GM12878 (cell line): ENCODE measurements around the gene SMC3. TPM values are rescaled to one million over a fixed set of nuclear protein-coding genes. Genes with fewer than 3 reads are reported as not detected.

Source experiments
- ATF2 ChIP-seq: IDR thresholded peaks from 2 replicates; pipeline ENCODE4 v1.6.1; 2012; ENCODE audit warnings: low read length, inconsistent platforms
- ATF7 ChIP-seq: fragments of 450-650 bp; IDR thresholded peaks from 2 replicates; pipeline ENCODE4 v1.6.1; 2016; ENCODE audit warnings: low read depth, mild to moderate bottlenecking
- BCL11A ChIP-seq: IDR thresholded peaks from 2 replicates; pipeline ENCODE4 v1.6.1; 2011; ENCODE audit warnings: low read depth, low read length
- CBFB ChIP-seq: IDR thresholded peaks from 2 replicates; pipeline ENCODE4 v1.6.1; 2016; ENCODE audit warnings: antibody characterized with exemption, low read depth
- CBX5 ChIP-seq: sonication (generic); IDR thresholded peaks from 2 replicates; pipeline ENCODE4 v1.6.1; 2016; ENCODE audit warnings: low read depth, moderate library complexity, mild to moderate bottlenecking, inconsistent platforms
- CREM ChIP-seq: IDR thresholded peaks from 2 replicates; pipeline ENCODE4 v1.6.1; 2014; ENCODE audit warnings: antibody characterized with exemption, low read depth
- E2F8 ChIP-seq: fragments of 450-650 bp; IDR thresholded peaks from 2 replicates; pipeline ENCODE4 v1.6.1; 2018; ENCODE audit warnings: mild to moderate bottlenecking, low read depth, moderate library complexity; ENCODE audit not compliant: partially characterized antibody
- GABPA ChIP-seq: IDR thresholded peaks from 2 replicates; pipeline ENCODE4 v1.6.1; 2014; ENCODE audit warnings: antibody characterized with exemption, low read depth, mild to moderate bottlenecking, inconsistent platforms
- HDGF ChIP-seq: fragments of 450-650 bp; IDR thresholded peaks from 2 replicates; pipeline ENCODE4 v1.6.1; 2016; ENCODE audit warnings: antibody characterized with exemption
- IKZF1 ChIP-seq: fragments of 450-650 bp; conservative IDR thresholded peaks from 2 replicates; pipeline ENCODE4 v1.6.1; 2017; ENCODE audit warnings: antibody characterized with exemption, mild to moderate bottlenecking
- IKZF2 ChIP-seq, 2 experiments: fragments of 450-650 bp; IDR thresholded peaks; 2 replicates each; pipeline ENCODE4 v1.6.1; 2017; ENCODE audit warnings: mild to moderate bottlenecking in 2 of 2, moderate library complexity in 2 of 2
- MLLT1 ChIP-seq: fragments of 450-650 bp; IDR thresholded peaks from 2 replicates; pipeline ENCODE4 v1.6.1; 2016; ENCODE audit warnings: mild to moderate bottlenecking
- MTA2 ChIP-seq: fragments of 450-650 bp; IDR thresholded peaks from 2 replicates; pipeline ENCODE4 v1.6.1; 2016; ENCODE audit warnings: low read depth, mild to moderate bottlenecking, moderate library complexity
- NBN ChIP-seq: fragments of 450-650 bp; IDR thresholded peaks from 2 replicates; pipeline ENCODE4 v1.6.1; 2016
- NFIC ChIP-seq: IDR thresholded peaks from 2 replicates; pipeline ENCODE4 v1.6.1; 2012; ENCODE audit warnings: low read depth, mild to moderate bottlenecking, inconsistent platforms, low read length, moderate library complexity
- PML ChIP-seq: IDR thresholded peaks from 2 replicates; pipeline ENCODE4 v1.6.1; 2012; ENCODE audit warnings: low read length, inconsistent platforms
- POU2F2 ChIP-seq: IDR thresholded peaks from 3 replicates; pipeline ENCODE4 v1.6.1; 2011; ENCODE audit warnings: low read depth, mild to moderate bottlenecking, low read length, borderline replicate concordance
- RELA ChIP-seq: fragments of 450-650 bp; IDR thresholded peaks from 2 replicates; pipeline ENCODE4 v1.8.0; 2014; ENCODE audit warnings: borderline replicate concordance; ENCODE audit not compliant: partially characterized antibody
- RUNX3 ChIP-seq: IDR thresholded peaks from 2 replicates; pipeline ENCODE4 v1.6.1; 2012; ENCODE audit warnings: low read length, inconsistent platforms
- SKIL ChIP-seq: fragments of 450-650 bp; IDR thresholded peaks from 2 replicates; pipeline ENCODE4 v1.6.1; 2017; ENCODE audit warnings: mild to moderate bottlenecking, low read depth, inconsistent platforms; ENCODE audit not compliant: poor library complexity, severe bottlenecking
- TBL1XR1 ChIP-seq: IDR thresholded peaks from 2 replicates; pipeline ENCODE4 v1.6.1; 2012; ENCODE audit warnings: low read depth, low read length, improper control_type of control experiment
- TCF12 ChIP-seq: IDR thresholded peaks from 2 replicates; pipeline ENCODE4 v1.6.1; 2011; ENCODE audit warnings: low read depth, mild to moderate bottlenecking, low read length
- ZBED1 ChIP-seq: IDR thresholded peaks from 2 replicates; pipeline ENCODE4 v1.6.1; 2016; ENCODE audit warnings: borderline replicate concordance
- polyA plus RNA-seq, 11 experiments: library from polyadenylated mRNA; depleted of rRNA in 4 of 11; unstranded in 6 of 11; stranded (reverse) in 5 of 11; fragments of >200 nt; fragmentation: Nextera tagmentation in 4 of 11; fragmentation: Illumina TruSeq in 1 of 11; extraction: Ambion mirVana in 4 of 11; extraction: Trizol in 1 of 11; gene quantifications; 1 replicate in 1 of 11; 2 replicates in 10 of 11; pipeline versions ENCODE4 v1.2.1 to v1.2.3, GENCODE V29; 2011 to 2016; ENCODE audit warnings: inconsistent platforms in 2 of 11, missing spikeins in 2 of 11, low read depth in 1 of 11
- total RNA-seq, 4 experiments: library from RNA; depleted of rRNA in 3 of 4; stranded (reverse); fragments of >200 nt in 3 of 4; fragmentation: Illumina TruSeq in 1 of 4; extraction: Trizol in 1 of 4; gene quantifications; 2 replicates each; pipeline versions ENCODE4 v1.2.1 to v1.2.3, GENCODE V29; 2013 to 2021

SMC3 gene
- total and polyA plus RNA-seq, 10 of the 15 experiments (the other 5 are each of a cell fraction or from before 2014, with no cell fraction given): 30.4 to 123 (median 48.3) TPM

- TF ChIP-seq MTA2: peak; percentile 49
- peak; percentile 57; the same call in 1 of the 2 replicates for TF ChIP-seq CREM
- TF ChIP-seq SKIL: peak; percentile 67
- peak; percentile 65; the same call in 1 of the 3 replicates for TF ChIP-seq POU2F2
- TF ChIP-seq GABPA: peak; percentile 47; the same call in 1 of the 2 replicates
- TF ChIP-seq E2F8: peak; percentile 18
- TF ChIP-seq ZBED1: peak; percentile 81
- peak; percentile 54 for TF ChIP-seq MLLT1
- peak; percentile 49 for TF ChIP-seq RELA
- TF ChIP-seq IKZF1: peak; percentile 49
- peak; percentile 76 for TF ChIP-seq ATF2
- 0 out of 2 replicates have a peak, but pooled peaks have one; percentile 35 for TF ChIP-seq CBX5
- peak; percentile 55; the same call in 1 of the 2 replicates for TF ChIP-seq PML
- peak; percentile 63; the same call in 1 of the 2 replicates for TF ChIP-seq TCF12
- peak; percentile 27; the same call in 1 of the 2 replicates for TF ChIP-seq BCL11A
- peak; percentile 93 for TF ChIP-seq RUNX3
- TF ChIP-seq HDGF: 0 out of 2 replicates have a peak, but pooled peaks have one; percentile 20
- peak; percentile 95 for TF ChIP-seq NFIC
- TF ChIP-seq ATF7: peak; percentile 89
- peak; percentile 89 for TF ChIP-seq TBL1XR1
- TF ChIP-seq IKZF2 (IDR thresholded peaks at IDR 0.05): peak; percentile 72 to 87
- TF ChIP-seq CBFB: peak; percentile 88
- peak; percentile 48 for TF ChIP-seq NBN
These were observed 38.4 kb upstream of the SMC3 start (continued) for GRCh38 chr10:110528997-110529524.
